GM18502 (cell line): Measurements from ENCODE around the gene WDR7.

Source experiments
- ATAC-seq: cut with Tn5 transposase; IDR thresholded peaks from one replicate; pipeline ENCODE4 v1.9.1; 2021; ENCODE audit warnings: mild to moderate bottlenecking; ENCODE audit not compliant: unreplicated experiment, poor library complexity

Gene WDR7

GRCh38 chr18:57062178-57062577 lies 411.0 kb downstream of the WDR7 start:
- ATAC-seq: no peak

GRCh38 chr18:57062844-57063243 lies 411.7 kb downstream of the WDR7 start:
- ATAC-seq: no peak

GRCh38 chr18:57063601-57064103 lies 412.5 kb downstream of the WDR7 start:
- no peak for ATAC-seq

GRCh38 chr18:57073501-57074187 lies 422.5 kb downstream of the WDR7 start:
- ATAC-seq: no peak

- no peak for ATAC-seq
Observed at GRCh38 chr18:57075716-57076400, 424.7 kb downstream of the WDR7 start.

- ATAC-seq: no peak
Observed at GRCh38 chr18:57077005-57077765, 426.0 kb downstream of the WDR7 start.

GRCh38 chr18:57077786-57078552 lies 426.8 kb downstream of the WDR7 start:
- ATAC-seq: peak; percentile 90

- ATAC-seq: no peak
Observed at GRCh38 chr18:57078614-57079013, 427.5 kb downstream of the WDR7 start.

GRCh38 chr18:57080479-57080878 lies 429.3 kb downstream of the WDR7 start:
- no peak for ATAC-seq

- ATAC-seq: no peak
Observed at GRCh38 chr18:57081899-57082298, 430.7 kb downstream of the WDR7 start.

- ATAC-seq: no peak
Observed at GRCh38 chr18:57083485-57083884, 432.3 kb downstream of the WDR7 start.

GRCh38 chr18:57084331-57085271 lies 433.4 kb downstream of the WDR7 start:
- ATAC-seq: peak; percentile 82

GRCh38 chr18:57085371-57085770 lies 434.2 kb downstream of the WDR7 start:
- ATAC-seq: no peak

- ATAC-seq: no peak
Observed at GRCh38 chr18:57086163-57086562, 435.0 kb downstream of the WDR7 start.
